AG04450 (cell line): ENCODE measurements around the gene HIPK2. TPM values are rescaled to one million over a fixed set of nuclear protein-coding genes. Genes with fewer than 3 reads are reported as not detected.

Experiments used
- CTCF ChIA-PET: fragments of 300-600, 350-600 bp; formaldehyde crosslinking; extraction: SDS; loops from one replicate; lab custom pipeline; 2022; ENCODE audit warnings: antibody characterized with exemption, inconsistent platforms; lab: Charles Lee
- POLR2A ChIA-PET: fragments of 350-600 bp; formaldehyde crosslinking; extraction: SDS; loops from one replicate; lab custom pipeline; 2021; ENCODE audit warnings: antibody characterized with exemption, inconsistent platforms; lab: Yijun Ruan, JAX
- DNase-seq: peaks from one replicate; pipeline ENCODE4 v3.0.0-alpha.2; 2011; ENCODE audit warnings: low read depth, low spot score
- H3K27ac ChIP-seq: one replicate; pipeline ENCODE4 v1.5.1; 2012; ENCODE audit warnings: low read depth, low read length, control low read depth
- H3K27me3 ChIP-seq: one replicate; pipeline ENCODE4 v1.6.0; 2012; ENCODE audit warnings: low read length; ENCODE audit not compliant: control insufficient read depth, insufficient read depth
- H3K4me3 ChIP-seq: 2 replicates; pipeline ENCODE4 v1.5.1; 2011; ENCODE audit warnings: mild to moderate bottlenecking, low read depth, low read length, control low read depth
- H3K9me3 ChIP-seq: 2 replicates; pipeline ENCODE4 v1.5.1; 2012; ENCODE audit warnings: low read length; ENCODE audit not compliant: control insufficient read depth, insufficient read depth
- polyA plus RNA-seq: library from polyadenylated mRNA; depleted of rRNA; stranded (reverse); fragments of >200 nt; gene quantifications from 2 replicates; pipeline ENCODE4 v1.2.3, GENCODE V29; 2011
- TF ChIP-seq, protein P1 (sequence below): IDR thresholded peaks from 2 replicates; pipeline ENCODE4 v1.5.1; 2011; ENCODE audit warnings: low read depth, low read length, control low read depth, inconsistent platforms

Gene HIPK2
- polyA plus RNA-seq, 1 experiment, result 61.4 TPM

DNA sequence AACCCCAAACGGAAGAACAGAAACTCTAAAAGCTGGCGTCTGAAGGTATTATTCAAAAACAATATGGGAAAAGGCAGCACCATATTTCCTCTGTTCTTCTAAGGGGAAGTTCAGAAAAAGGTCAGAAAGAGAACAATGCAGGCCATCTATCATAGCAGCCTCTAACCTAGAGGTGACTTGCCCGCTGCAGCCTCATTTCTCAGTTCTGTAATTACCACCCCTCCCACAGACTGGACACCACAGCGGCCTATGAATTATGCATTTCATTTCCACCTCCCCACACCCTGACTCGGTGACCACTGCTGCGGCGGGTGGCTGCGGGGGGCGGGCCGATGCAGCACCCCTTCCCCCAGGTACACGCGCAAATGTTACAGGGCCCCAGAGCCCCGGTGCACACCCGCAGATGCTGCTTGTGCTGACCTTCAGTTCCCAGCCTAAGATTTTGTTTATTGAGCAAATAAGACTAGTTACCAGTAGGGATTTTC is 128.8 kb downstream of the HIPK2 start:
- no peak for DNase-seq
- no peaks in the 10 kb centered on the region for H3K9me3 ChIP-seq
- TF ChIP-seq, protein P1, sequence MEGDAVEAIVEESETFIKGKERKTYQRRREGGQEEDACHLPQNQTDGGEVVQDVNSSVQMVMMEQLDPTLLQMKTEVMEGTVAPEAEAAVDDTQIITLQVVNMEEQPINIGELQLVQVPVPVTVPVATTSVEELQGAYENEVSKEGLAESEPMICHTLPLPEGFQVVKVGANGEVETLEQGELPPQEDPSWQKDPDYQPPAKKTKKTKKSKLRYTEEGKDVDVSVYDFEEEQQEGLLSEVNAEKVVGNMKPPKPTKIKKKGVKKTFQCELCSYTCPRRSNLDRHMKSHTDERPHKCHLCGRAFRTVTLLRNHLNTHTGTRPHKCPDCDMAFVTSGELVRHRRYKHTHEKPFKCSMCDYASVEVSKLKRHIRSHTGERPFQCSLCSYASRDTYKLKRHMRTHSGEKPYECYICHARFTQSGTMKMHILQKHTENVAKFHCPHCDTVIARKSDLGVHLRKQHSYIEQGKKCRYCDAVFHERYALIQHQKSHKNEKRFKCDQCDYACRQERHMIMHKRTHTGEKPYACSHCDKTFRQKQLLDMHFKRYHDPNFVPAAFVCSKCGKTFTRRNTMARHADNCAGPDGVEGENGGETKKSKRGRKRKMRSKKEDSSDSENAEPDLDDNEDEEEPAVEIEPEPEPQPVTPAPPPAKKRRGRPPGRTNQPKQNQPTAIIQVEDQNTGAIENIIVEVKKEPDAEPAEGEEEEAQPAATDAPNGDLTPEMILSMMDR, result no peak
- POLR2A ChIA-PET, result no interaction called here
- H3K4me3 ChIP-seq, result no peak overlapping the region
- CTCF ChIA-PET, result interaction anchor here (0.7 to 4.7 kb wide), 2 partner anchors 29 to 34 kb away, joined by 4 to 37 read pairs; no protein-coding TSS in a partner anchor
- H3K27me3 ChIP-seq, result no peaks in the 10 kb centered on the region
- H3K27ac ChIP-seq, result no peak overlapping the region

DNA sequence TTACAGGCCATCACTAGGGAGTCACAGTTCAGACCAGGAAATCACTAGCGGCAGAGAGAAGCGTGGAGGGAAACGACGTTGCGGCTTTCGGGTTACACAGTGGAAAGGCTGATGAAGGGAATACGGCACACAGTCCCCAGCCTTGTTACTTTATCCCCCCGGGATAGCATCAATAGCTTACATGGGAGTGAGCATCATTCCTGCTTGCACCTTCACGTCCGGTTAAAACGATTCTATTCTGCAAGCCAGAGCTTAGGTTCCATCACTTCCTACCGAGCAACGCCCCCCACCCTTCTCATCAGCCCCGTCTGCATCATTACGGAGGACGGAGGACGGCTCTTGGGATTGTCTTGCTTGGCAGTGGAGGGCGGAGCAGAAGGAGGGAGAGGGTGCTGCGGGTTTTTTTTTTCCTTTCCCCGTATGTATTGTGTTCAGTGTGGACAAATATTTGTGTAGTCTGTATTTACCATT is 129.4 kb downstream of the HIPK2 start:
- H3K9me3 ChIP-seq, result no peaks in the 10 kb centered on the region
- no peaks in the 10 kb centered on the region for H3K27me3 ChIP-seq
- DNase-seq, result no peak
- H3K4me3 ChIP-seq, result no peak overlapping the region
- H3K27ac ChIP-seq, result no peak overlapping the region
- TF ChIP-seq, protein P1, result no peak
- CTCF ChIA-PET, result interaction anchor here (0.6 to 4.7 kb wide), 4 partner anchors 13 to 33 kb away, joined by 3 to 37 read pairs (median 18); no protein-coding TSS in a partner anchor
- POLR2A ChIA-PET, result no interaction called here

DNA sequence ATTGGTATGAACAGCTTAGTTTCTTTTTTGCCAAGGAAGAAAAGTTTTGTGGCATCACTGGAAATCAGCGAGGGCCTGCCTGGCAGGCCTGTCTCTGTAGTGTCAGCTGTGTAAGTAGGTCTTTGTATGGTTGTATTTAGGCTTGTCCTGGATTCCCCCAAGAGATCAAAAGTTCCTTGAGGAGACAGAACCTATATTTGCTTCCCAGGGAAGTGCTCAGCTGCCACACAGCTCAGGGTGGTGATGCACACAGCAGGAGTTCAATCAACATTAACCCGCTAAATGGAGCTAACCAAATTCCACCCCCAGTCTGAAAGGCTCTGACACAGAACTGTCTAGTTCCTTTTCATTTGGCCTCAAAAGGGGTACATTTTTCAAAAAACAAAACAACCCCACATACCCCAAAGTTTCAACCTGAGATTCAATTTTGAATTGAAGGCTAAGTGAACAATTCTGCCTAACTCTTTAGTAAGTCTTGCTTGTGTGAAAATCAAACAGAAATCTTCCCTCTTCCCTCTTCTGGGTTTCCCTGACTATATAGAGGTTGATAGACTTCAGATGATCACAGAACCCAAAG is 129.9 kb downstream of the HIPK2 start:
- Histone ChIP-seq H3K4me3 (no peak overlapping the region), H3K9me3 (no peaks in the 10 kb centered on the region), H3K27ac (no peak overlapping the region), H3K27me3 (no peaks in the 10 kb centered on the region)
- no peak for DNase-seq
- POLR2A ChIA-PET, result interaction anchor here (0.6 kb wide), 1 partner anchor 57 kb away, joined by 6 read pairs; no protein-coding TSS in a partner anchor
- TF ChIP-seq, protein P1, result no peak
- CTCF ChIA-PET, result interaction anchor here (0.5 to 4.7 kb wide), 10 partner anchors 10 to 356 kb away, joined by 3 to 71 read pairs (median 8); no protein-coding TSS in a partner anchor

DNA sequence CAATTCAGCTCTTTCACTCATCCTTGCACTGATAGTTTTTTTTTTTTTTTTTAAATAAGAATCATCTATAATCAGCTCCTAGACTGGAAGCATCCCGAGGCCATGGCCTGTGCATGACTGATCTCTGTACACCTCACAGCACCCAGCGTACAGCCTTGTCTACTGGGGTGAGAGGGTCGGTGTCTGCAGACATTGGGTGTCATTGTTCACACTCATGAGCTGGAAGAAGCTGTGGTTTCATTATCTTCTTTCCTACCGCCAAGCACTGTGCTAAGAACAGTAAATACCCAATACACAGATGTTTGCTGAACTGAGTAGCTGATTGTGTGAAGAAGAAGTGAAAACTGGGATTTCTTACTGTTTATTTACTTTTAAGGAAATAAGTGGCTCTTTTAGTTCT is 130.7 kb downstream of the HIPK2 start:
- no peaks in the 10 kb centered on the region for H3K27me3 ChIP-seq
- TF ChIP-seq, protein P1, result no peak
- ChIA-PET CTCF (interaction anchor here (0.6 to 4.7 kb wide), 21 partner anchors 8 to 357 kb away, joined by 3 to 71 read pairs (median 6); no protein-coding TSS in a partner anchor), POLR2A (interaction anchor here (0.7 kb wide), 1 partner anchor 42 kb away, joined by 3 read pairs; no protein-coding TSS in a partner anchor)
- no peaks in the 10 kb centered on the region for H3K9me3 ChIP-seq
- H3K4me3 ChIP-seq, result no peak overlapping the region
- no peak for DNase-seq
- no peak overlapping the region for H3K27ac ChIP-seq

DNA sequence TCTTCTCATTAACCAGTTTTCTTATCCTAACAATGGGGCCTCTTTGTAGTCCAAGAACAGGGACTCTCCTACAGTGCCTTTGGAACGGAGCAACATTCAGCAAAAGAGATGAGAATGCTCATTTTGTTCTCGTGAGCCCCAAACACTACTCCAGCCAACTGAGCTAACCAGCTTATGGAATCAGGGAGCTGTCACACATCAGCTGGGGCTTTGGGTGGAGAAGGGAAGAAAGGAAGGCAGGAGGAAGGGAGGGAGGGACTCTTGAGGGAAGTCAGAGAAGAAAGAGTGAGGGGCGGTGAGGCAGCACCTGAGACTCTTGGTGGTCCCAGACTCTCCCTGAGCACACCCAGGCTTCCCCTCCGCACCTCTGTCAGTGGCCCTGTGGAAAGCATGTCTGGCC is 131.2 kb downstream of the HIPK2 start:
- ChIA-PET CTCF (interaction anchor here (0.6 to 4.7 kb wide), 27 partner anchors 8 to 357 kb away, joined by 3 to 71 read pairs (median 5); no protein-coding TSS in a partner anchor), POLR2A (interaction anchor here (0.7 to 1.3 kb wide), 3 partner anchors 33 to 43 kb away, joined by 3 to 6 read pairs (median 4); no protein-coding TSS in a partner anchor)
- no peaks in the 10 kb centered on the region for H3K9me3 ChIP-seq

More for the DNA sequence above, 131.2 kb downstream of the HIPK2 start:
- H3K27me3 ChIP-seq, result no peaks in the 10 kb centered on the region
- no peak for DNase-seq
- H3K4me3 ChIP-seq, result no peak overlapping the region
- TF ChIP-seq, protein P1, result no peak
- H3K27ac ChIP-seq, result no peak overlapping the region
